ENCODE data around the gene PCTP. TPM values are rescaled to one million over a fixed set of nuclear protein-coding genes. Genes with fewer than 3 reads are reported as not detected.

Gene PCTP
- total and polyA plus RNA-seq, 9 of the 15 experiments (the other 6 are each of a cell fraction or from before 2014, with no cell fraction given), result 10.9 to 62.3 (median 41.2) TPM

- TF ChIP-seq PRPF4 (IDR thresholded peaks at IDR 0.05; ENCODE audit: insufficient read depth, low read depth, low read length, poor library complexity, severe bottlenecking) (no peak), TBL1XR1 (IDR thresholded peaks at IDR 0.05; ENCODE audit: low read length in 2 of 2) (peak in 1 of 2 experiments; percentile 26; a peak in 1 of 4 replicates), ZNF717 (CRISPR knock-in tag; IDR thresholded peaks at IDR 0.05) (no peak), ZNF586 (CRISPR knock-in tag; conservative IDR thresholded peaks at IDR 0.05) (no peak), MEF2D (tag; conservative IDR thresholded peaks at IDR 0.05; ENCODE audit: low read depth) (no peak), SUPT5H (IDR thresholded peaks at IDR 0.05) (peak; percentile 92), E2F4 (CRISPR knock-in tag; IDR thresholded peaks at IDR 0.05; ENCODE audit: low read depth) (no peak), CEBPB (tag; IDR thresholded peaks at IDR 0.05) (no peak), ZNF143 (CRISPR knock-in tag; IDR thresholded peaks at IDR 0.05) (no peak), SRF (CRISPR knock-in tag; IDR thresholded peaks at IDR 0.05) (0 out of 4 replicates have a peak, but pooled peaks of 1 of the 2 experiments have one; percentile 69), ZBTB33 (CRISPR knock-in tag; IDR thresholded peaks at IDR 0.05) (no peak), RHOXF2B (CRISPR knock-in tag; conservative IDR thresholded peaks at IDR 0.05) (no peak), ZNF408 (CRISPR knock-in tag; IDR thresholded peaks at IDR 0.05; ENCODE audit: low read depth) (no peak), CSDE1 (IDR thresholded peaks at IDR 0.05) (no peak), CBFA2T3 (IDR thresholded peaks at IDR 0.05) (no peak), ATF7 (IDR thresholded peaks at IDR 0.05) (peak; percentile 74; the same call in 1 of the 2 replicates), ZNF23 (CRISPR knock-in tag; IDR thresholded peaks at IDR 0.05) (no peak), LEF1 (IDR thresholded peaks at IDR 0.05) (0 out of 2 replicates have a peak, but pooled peaks have one; percentile 32), BRD4 (IDR thresholded peaks at IDR 0.05) (peak; percentile 48; the same call in 1 of the 2 replicates), GABPB1 (CRISPR knock-in tag; IDR thresholded peaks at IDR 0.05) (peak; percentile 91), ZNF253 (CRISPR knock-in tag; conservative IDR thresholded peaks at IDR 0.05) (no peak), ELF1 (tag; IDR thresholded peaks at IDR 0.05) (peak; percentile 81), ZNF644 (tag; IDR thresholded peaks at IDR 0.05; ENCODE audit: low read depth) (0 out of 2 replicates have a peak, but pooled peaks have one; percentile 47), TRIM28 (IDR thresholded peaks at IDR 0.05) (peak; percentile 88; the same call in 1 of the 2 replicates), ZBTB9 (CRISPR knock-in tag; IDR thresholded peaks at IDR 0.05) (0 out of 2 replicates have a peak, but pooled peaks have one; percentile 32), ZNF766 (CRISPR knock-in tag; conservative IDR thresholded peaks at IDR 0.05) (no peak), MBD2 (IDR thresholded peaks at IDR 0.05; ENCODE audit: borderline replicate concordance, low read depth) (peak; percentile 70)
These were observed at the start of gene PCTP (continued) for GRCh38 chr17:55750750-55751657.
